Subcutaneous adipose tissue (tissue), 4 donors: ENCODE data around the gene CRELD1. TPM values are rescaled to one million over a fixed set of nuclear protein-coding genes. Genes with fewer than 3 reads are reported as not detected.

Experiments
- CTCF ChIP-seq: fragments of 450-650 bp; IDR thresholded peaks from one replicate; pipeline ENCODE4 v1.5.1; 2016; ENCODE audit warnings: low read depth, mild to moderate bottlenecking, control low read depth, antibody characterized with exemption, moderate library complexity
- total RNA-seq, 4 donors: library from RNA; depleted of rRNA; stranded (reverse); fragments of >200 nt; gene quantifications; one replicate each; pipeline ENCODE4 v1.1.0, GENCODE V29; 2016

CRELD1 gene
- total RNA-seq, result 10 to 100 TPM; 30.2 to 45.6 (median 35.5) TPM

- TF ChIP-seq CTCF, result no peak
These were observed at the start of gene CRELD1 for GRCh38 chr3:9933561-9934234. Gene CRELD1, plus strand, starts transcription at chr3:9933834. Its CDS starts 605 bp downstream, at chr3:9934439.

GRCh38 chr3:9884555-9885165 lies 49.0 kb upstream of the CRELD1 start:
- no peak for TF ChIP-seq CTCF

- TF ChIP-seq CTCF, result no peak
These were observed 47.3 kb upstream of the CRELD1 start for GRCh38 chr3:9886328-9886727.

GRCh38 chr3:9887480-9887879 lies 46.2 kb upstream of the CRELD1 start:
- no peak for TF ChIP-seq CTCF

GRCh38 chr3:9888540-9888939 lies 45.1 kb upstream of the CRELD1 start:
- TF ChIP-seq CTCF, result no peak

- no peak for TF ChIP-seq CTCF
These were observed 44.2 kb upstream of the CRELD1 start for GRCh38 chr3:9889405-9889804.

- no peak for TF ChIP-seq CTCF
These were observed 43.2 kb upstream of the CRELD1 start, which contains the start of gene JAGN1 for GRCh38 chr3:9890249-9891071. Gene JAGN1, plus strand, starts transcription at chr3:9890610. Its CDS starts 113 bp downstream, at chr3:9890723.
